Measurements from ENCODE around the gene MVP.

DNA sequence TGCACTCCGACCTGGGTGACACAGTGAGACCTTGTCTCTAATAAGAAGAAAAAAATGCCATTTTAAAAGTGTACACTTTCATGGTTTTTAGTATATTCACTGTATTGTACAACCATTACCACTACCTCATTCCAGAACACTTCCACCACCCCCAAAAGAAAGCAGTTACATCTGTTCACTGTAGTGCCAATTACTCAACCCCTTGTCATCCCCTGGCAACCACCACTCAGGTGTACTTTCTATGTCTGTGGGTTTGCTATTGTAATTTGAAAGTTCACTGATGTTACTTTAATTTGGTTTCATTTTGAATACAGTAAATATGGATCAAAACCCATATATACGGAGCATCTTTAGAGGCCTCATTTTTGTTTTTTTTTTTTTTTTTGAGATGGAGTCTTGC is 36.1 kb upstream of the MVP start:
- TF ChIP-seq POLR2A (IDR thresholded peaks at IDR 0.05), result no peak
- no peak for TF ChIP-seq CTCF (IDR thresholded peaks at IDR 0.05)
